GM21515 (cell line): Measurements from ENCODE around the gene NFIL3.
A peak's percentile ranks its signal among the peaks of the same experiment; 100 is the strongest.

Experiments used
- ATAC-seq: cut with Tn5 transposase; IDR thresholded peaks from one replicate; pipeline ENCODE4 v1.9.1; 2021; ENCODE audit not compliant: unreplicated experiment

Gene NFIL3

GRCh38 chr9:91422758-91423711, 597 bp downstream of the NFIL3 start:
- ATAC-seq, result peak; percentile 33

GRCh38 chr9:91421971-91422757, 1.5 kb downstream of the NFIL3 start:
- no peak for ATAC-seq

DNA sequence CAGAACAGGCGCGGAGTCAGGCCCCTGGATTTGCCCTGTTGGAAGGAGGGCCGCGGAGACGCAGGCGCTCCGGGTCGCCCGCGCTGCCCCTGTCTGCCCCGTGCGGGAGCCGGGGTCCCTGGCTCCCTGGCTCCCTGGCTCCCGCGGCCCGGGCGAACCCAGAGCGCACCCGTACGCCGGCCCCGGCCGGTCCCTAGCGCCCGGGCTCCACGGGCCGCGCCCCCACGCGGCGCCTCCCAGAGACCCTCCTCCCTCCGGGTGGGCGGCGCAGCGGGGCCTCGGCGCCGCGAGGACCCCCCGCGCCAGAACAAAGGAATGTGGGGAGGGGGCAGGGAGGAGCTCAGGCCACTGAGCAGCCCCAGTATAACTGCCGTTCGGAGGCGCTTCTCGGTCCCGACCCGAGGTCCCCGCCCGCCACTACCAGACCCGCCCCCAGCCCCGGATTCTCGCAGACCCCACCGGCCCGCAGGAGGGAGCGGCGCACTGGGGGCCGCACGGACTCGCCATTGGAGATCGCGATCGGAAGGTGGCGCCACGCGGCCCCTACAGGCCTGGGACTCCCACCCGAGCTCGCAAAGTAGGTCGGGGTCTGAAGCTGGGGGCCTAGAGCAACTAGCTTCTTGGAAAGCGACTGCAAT, 2.4 kb downstream of the NFIL3 start:
- ATAC-seq, result no peak

GRCh38 chr9:91420501-91421127, 3.0 kb downstream of the NFIL3 start:
- no peak for ATAC-seq

GRCh38 chr9:91419222-91420191, 4.1 kb downstream of the NFIL3 start:
- no peak for ATAC-seq

GRCh38 chr9:91418215-91418610, 5.4 kb downstream of the NFIL3 start:
- ATAC-seq, result no peak

DNA sequence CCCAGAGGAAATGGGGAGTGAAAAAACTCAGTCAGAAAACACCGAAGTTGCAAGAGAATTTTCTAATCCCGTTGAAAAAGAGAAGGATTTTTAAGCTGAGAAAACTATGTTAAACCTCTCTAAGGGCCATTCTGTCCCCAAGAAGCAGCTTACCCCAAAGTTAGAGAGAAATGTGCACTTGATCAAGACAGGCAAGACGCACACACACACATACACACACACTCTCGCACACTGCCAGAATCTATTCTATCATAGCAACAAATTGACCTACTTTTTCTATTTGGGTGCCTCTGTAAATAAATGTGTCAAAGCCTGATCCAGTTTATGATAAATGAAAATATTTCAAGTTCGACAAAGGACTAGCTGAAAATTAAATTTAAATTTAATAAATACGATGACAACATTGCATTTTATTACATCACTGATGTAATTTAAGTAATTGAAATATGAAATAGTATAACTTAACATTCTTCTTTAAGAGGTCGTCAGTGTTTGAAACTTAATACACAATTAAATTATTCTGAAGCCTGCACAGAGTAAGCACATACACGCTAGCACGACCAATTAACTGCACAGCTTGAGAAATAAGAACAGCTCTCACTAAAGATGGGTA, 5.9 kb downstream of the NFIL3 start:
- ATAC-seq, result no peak

DNA sequence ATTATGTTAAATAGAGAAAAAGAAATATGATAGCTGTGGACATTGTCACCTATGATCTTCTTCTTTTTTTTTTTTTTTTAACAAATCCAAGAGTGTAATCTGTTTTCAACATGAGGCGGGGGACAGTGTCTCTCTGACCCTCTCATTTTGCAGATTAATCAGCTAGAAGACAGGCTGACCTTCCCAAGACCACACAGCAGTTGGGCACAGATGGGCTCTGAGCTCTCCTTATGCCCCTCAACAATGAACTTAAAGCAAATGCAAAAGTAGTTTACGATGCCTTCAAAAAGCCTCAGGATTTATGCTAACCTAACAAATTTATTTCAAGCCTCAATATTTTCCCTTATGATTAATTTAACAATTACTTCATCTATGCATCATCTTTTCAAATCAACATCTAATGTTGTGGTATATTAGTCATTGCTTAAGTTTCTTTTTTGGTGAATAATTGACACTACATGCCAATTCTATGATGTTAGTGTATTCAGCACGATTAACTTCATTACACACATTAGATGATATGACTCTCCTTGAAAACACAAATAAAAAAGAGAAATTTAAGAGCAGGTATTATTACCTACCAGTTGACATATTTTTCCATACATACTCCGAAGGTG, 7.4 kb downstream of the NFIL3 start:
- ATAC-seq, result no peak

DNA sequence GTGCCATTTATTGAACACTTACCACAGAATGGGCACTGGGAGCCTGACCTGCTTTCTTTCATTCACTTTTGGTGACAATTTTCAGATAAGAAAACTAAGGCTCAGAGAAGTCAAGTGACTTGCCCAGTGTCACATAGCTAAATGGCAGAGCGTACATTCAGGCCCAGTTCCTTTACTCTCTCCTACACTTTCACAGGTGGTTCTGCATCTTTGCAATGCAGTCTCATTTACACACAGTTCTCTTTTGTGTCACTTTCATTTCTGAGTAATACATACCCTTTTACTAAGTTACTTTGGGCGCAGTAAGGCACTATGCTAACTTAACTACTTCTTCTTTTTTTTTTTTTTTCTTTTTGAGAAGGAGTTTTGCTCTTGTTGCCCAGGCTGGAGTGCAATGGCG, 8.3 kb downstream of the NFIL3 start:
- ATAC-seq, result peak; percentile 98

- ATAC-seq, result no peak
Measured at GRCh38 chr9:91412941-91413340, 10.7 kb downstream of the NFIL3 start.

GRCh38 chr9:91411096-91411771, 12.4 kb downstream of the NFIL3 start:
- ATAC-seq, result no peak

DNA sequence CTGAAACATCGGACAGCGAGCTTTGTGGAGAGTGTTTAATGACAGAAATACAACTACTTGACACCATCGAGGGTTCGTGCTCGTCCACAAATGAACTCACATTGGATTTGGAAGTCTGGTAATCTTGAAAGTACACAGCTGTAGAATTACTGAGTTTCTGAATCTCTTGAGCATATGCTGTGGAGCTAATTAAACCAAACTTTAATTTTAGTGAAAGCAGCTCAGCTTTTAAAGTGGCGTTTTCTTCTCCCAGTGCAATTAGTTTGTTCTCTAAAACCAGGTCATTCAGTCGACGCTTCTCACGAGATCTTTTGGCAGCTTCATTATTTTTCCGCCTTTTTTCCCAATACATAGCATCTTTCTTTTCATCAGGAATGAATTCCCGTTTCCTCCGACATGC, 13.5 kb downstream of the NFIL3 start:
- no peak for ATAC-seq

DNA sequence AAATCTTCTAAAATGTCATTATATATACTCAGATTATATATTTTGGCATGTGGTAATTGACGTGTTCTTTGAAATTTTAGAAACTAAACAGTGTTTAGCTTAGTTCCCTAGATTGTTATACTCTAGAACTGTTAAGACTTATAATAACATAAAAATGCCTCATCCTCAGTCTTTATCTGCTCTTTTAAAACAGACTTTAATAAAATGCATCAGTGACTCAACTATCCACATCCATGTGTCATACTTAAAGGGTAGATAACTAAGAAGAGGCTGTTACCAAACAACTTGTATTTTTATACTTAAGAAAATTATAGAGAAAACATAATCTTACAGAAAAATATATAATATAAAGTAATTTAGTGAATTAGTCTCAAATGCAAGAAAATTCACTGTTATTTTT, 15.2 kb downstream of the NFIL3 start:
- no peak for ATAC-seq

DNA sequence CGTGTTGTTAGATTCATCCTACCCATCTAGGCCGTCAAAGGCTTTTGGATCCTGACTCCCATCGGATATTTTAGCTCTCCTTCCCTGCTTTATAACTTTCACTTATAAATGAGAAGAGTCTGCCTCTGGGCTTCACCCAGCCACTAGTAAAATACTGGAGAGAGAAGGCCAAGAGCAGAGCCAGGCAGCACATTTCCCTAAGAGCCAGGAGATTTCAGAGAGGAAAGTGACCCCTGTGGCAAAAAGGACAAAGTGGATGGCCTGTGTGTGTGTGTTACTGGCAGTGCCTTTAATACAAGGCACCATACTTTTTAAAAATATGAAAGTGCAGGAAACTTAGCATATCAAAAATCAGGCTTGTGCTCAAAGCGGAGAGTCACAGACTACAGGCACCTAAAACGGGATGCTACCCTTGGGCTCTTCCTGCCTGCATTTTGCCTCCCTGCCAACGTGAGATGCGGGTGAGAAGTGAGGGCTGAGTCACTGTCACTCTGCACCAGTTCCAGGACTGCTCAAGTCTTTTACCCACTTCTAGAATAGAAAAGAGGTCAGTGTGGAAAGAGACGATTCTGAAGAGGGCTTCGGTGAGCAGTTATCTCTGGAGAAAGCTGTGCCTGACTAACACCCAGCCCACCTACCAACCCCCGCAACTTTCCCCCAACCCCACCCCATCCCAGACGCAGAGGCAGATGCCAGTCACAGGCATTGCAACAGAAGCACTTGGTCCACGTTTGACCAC, 15.9 kb downstream of the NFIL3 start:
- no peak for ATAC-seq

DNA sequence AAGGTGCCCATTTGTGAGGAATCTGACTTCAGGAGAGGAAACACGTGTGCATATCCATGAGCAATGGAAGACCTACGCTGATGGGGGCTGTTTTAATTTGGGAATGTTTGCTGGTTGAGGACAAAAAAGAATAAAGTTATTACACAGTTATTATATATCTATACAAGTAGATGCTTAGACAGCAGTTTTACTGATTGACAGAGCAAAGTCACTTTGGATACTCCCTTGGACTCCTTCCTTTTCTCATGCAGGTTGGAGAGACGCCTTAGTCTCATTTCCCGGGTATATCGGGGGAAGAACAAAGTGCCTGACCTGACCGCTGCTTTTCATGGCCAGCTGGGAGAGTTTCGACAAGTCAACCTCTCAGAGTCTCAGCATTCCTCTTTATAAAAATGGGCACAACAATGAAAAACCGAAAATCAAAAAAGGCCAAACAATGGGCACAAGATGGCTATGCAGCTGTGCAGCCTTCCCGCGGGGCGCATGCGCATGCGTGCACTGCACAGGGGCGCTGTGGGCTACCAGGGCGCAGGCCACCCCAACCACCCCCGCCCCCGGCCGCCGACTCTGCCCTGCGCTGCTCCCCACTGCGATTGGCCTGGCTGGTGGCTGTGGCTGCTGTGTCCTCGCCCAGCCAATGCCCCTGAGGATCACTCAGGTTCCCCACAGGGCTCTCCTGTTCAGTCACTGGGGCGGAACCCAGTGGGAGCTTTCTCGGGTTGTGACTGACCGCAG, 18.1 kb downstream of the NFIL3 start:
- no peak for ATAC-seq

GRCh38 chr9:91403665-91404543, 19.7 kb downstream of the NFIL3 start:
- no peak for ATAC-seq
